Cardiac septum (tissue), 1 donor: Measurements from ENCODE around the gene AP3M1. TPM values are rescaled to one million over a fixed set of nuclear protein-coding genes. Genes with fewer than 3 reads are reported as not detected.
A peak's percentile ranks its signal among the peaks of the same experiment; 100 is the strongest.
"Not testable (repeated sequence)": the region's sequence is repeated elsewhere in the genome, so short reads cannot be mapped to it uniquely, and the experiment has no call there.

Source experiments
- DNase-seq: peaks from one replicate; pipeline ENCODE4 v3.0.0-alpha.2; 2020; ENCODE audit warnings: low spot score
- intact Hi-C: fragments of 100-400 bp; cut with DNase I; formaldehyde crosslinking; loops from one replicate; pipeline ENCODE4 v1.14.0; 2022
- long read RNA-seq: library from polyadenylated mRNA; unstranded; transcript quantifications from one replicate; pipeline ENCODE4 v2.0.0, GENCODE V29; 2021
- total RNA-seq: library from RNA; stranded (reverse); fragmentation: NEBNext Ultra II Directional; extraction: Animal tissue kit (Norgen Biotek cat#: 25700); gene quantifications from one replicate; pipeline ENCODE4 v1.2.1, GENCODE V29; 2021
- donor health status: DM: no; HTN: no; CAD: no.

Gene AP3M1
- 30.8 TPM for total RNA-seq
- long read RNA-seq, full-length matches to known transcripts: 31 of 42 reads
- long read RNA-seq, partial matches to known transcripts: 2 of 42 reads
- long read RNA-seq, other reads (novel, unspliced or antisense): 9 of 42 reads

GRCh38 chr10:74150204-74150989 is at the start of gene AP3M1:
TSS of gene AP3M1 (minus strand) at chr10:74150828. CDS start at chr10:74138379, 12,449 bp downstream.
- intact Hi-C loops: loop anchor here (2.0 kb wide), 1 partner anchor 26 kb away; no protein-coding TSS in a partner anchor
- peak; percentile 91 for DNase-seq

GRCh38 chr10:74199315-74199714 is 48.7 kb upstream of the AP3M1 start:
- DNase-seq: no peak
- intact Hi-C loops: no loop called here

GRCh38 chr10:74194999-74195398 is 44.4 kb upstream of the AP3M1 start:
- no peak for DNase-seq

GRCh38 chr10:74194545-74194944 is 43.9 kb upstream of the AP3M1 start:
- intact Hi-C loops: no loop called here
- no peak for DNase-seq

More at GRCh38 chr10:74194999-74195398, 44.4 kb upstream of the AP3M1 start:
- intact Hi-C loops: no loop called here

GRCh38 chr10:74190494-74190893 is 39.9 kb upstream of the AP3M1 start:
- no peak for DNase-seq
- intact Hi-C loops: no loop called here

- no peak for DNase-seq
- intact Hi-C loops: no loop called here
Measured at GRCh38 chr10:74189999-74190421, 39.4 kb upstream of the AP3M1 start.

GRCh38 chr10:74188617-74189016 is 38.0 kb upstream of the AP3M1 start:
- DNase-seq: not testable (repeated sequence)

GRCh38 chr10:74187237-74187636 is 36.6 kb upstream of the AP3M1 start:
- intact Hi-C loops: no loop called here
- no peak for DNase-seq

More at GRCh38 chr10:74188617-74189016, 38.0 kb upstream of the AP3M1 start:
- intact Hi-C loops: not testable (repeated sequence)

GRCh38 chr10:74186678-74187077 is 36.0 kb upstream of the AP3M1 start:
- no peak for DNase-seq
- intact Hi-C loops: no loop called here

- intact Hi-C loops: no loop called here
- no peak for DNase-seq
Measured at GRCh38 chr10:74179111-74179710, 28.6 kb upstream of the AP3M1 start.

GRCh38 chr10:74178042-74178791 is 27.6 kb upstream of the AP3M1 start:
- no peak for DNase-seq
- intact Hi-C loops: no loop called here

- intact Hi-C loops: loop anchor here (2.0 kb wide), 1 partner anchor 26 kb away; the partner anchor contains the start of genes ADK and AP3M1
- no peak for DNase-seq
Measured at GRCh38 chr10:74177140-74177677, 26.6 kb upstream of the AP3M1 start.

GRCh38 chr10:74176380-74177139 is 25.9 kb upstream of the AP3M1 start:
- intact Hi-C loops: loop anchor here (2.0 kb wide), 1 partner anchor 26 kb away; the partner anchor contains the start of genes ADK and AP3M1
- peak; percentile 97 for DNase-seq

GRCh38 chr10:74175510-74176379 is 25.1 kb upstream of the AP3M1 start:
- no peak for DNase-seq
- intact Hi-C loops: loop anchor here (2.0 kb wide), 1 partner anchor 25 kb away; the partner anchor contains the start of genes ADK and AP3M1

- intact Hi-C loops: no loop called here
- no peak for DNase-seq
Measured at GRCh38 chr10:74174521-74174920, 23.9 kb upstream of the AP3M1 start.

GRCh38 chr10:74171625-74172024 is 21.0 kb upstream of the AP3M1 start:
- intact Hi-C loops: no loop called here
- no peak for DNase-seq

- intact Hi-C loops: loop anchor here (10.0 kb wide), 1 partner anchor 67 kb away; no protein-coding TSS in a partner anchor
- DNase-seq: no peak
Measured at GRCh38 chr10:74167443-74167842, 16.8 kb upstream of the AP3M1 start.

GRCh38 chr10:74165530-74165901 is 14.9 kb upstream of the AP3M1 start:
- intact Hi-C loops: loop anchor here (10.0 kb wide), 1 partner anchor 69 kb away; no protein-coding TSS in a partner anchor

More at GRCh38 chr10:74165530-74165901, 14.9 kb upstream of the AP3M1 start:
- no peak for DNase-seq
